K562 (cell line): ENCODE results near the gene IFI27L1. TPM values are rescaled to one million over a fixed set of nuclear protein-coding genes. Genes with fewer than 3 reads are reported as not detected.

Source experiments
- ATAC-seq: fragments of 200-7000 bp; cut with Tn5 transposase; 3 replicates; pipeline ENCODE4 v1.9.1; 2020; ENCODE audit warnings: moderate library complexity
- BruUV-seq: library from RNA; stranded (reverse); fragments of 400-500 nt; replicated peaks from 2 replicates; lab custom pipeline; 2021; lab: Mats Ljungman, UMichigan
- CTCF ChIA-PET: fragments of 300-600 bp; formaldehyde crosslinking; extraction: SDS; loops from one replicate; lab custom pipeline; 2021; ENCODE audit warnings: low intra/inter-chr PET ratio; lab: Yijun Ruan, JAX
- POLR2A ChIA-PET: fragments of 300-600, 350-650 bp; sonication (Branson Sonifier 250); formaldehyde crosslinking; extraction: SDS; loops from one replicate; lab custom pipeline; 2021; ENCODE audit warnings: antibody characterized with exemption, inconsistent platforms; lab: Yijun Ruan, JAX
- DNase-seq, 4 experiments: peaks; one replicate each; pipeline versions ENCODE4 v3.0.0 to v3.0.0-alpha.2; 2011 to 2018; ENCODE audit warnings: low spot score in 3 of 4, mixed read lengths in 3 of 4; ENCODE audit errors: extremely low read depth in 1 of 4
- FAIRE-seq: peaks from 2 replicates; lab custom pipeline; 2011; peaks lifted over from hg19 to GRCh38; lab: Jason Lieb, UNC
- H2AFZ ChIP-seq: 2 replicates; pipeline ENCODE4 v1.6.0; 2011; ENCODE audit warnings: low read depth, low read length, control low read depth, inconsistent platforms
- H3K27ac ChIP-seq: fragments of 200-600 bp; 3 replicates; pipeline ENCODE4 v1.8.0; 2011; ENCODE audit warnings: low read depth, mild to moderate bottlenecking, control low read depth, inconsistent platforms, low read length, moderate library complexity, mixed read lengths; ENCODE audit errors: extremely low read depth
- H3K27me3 ChIP-seq, 2 experiments: fragments of 300-600 bp in 1 of 2; 2 replicates in 1 of 2; 3 replicates in 1 of 2; pipeline versions ENCODE4 v1.6.0 to v1.8.0; 2011; ENCODE audit warnings: inconsistent platforms in 2 of 2, low read length in 2 of 2, mild to moderate bottlenecking in 1 of 2, mixed read lengths in 1 of 2, moderate library complexity in 1 of 2; ENCODE audit not compliant: control insufficient read depth in 2 of 2, insufficient read depth in 2 of 2
- H3K36me3 ChIP-seq: fragments of 300-600 bp; 3 replicates; pipeline ENCODE4 v1.8.0; 2011; ENCODE audit warnings: mild to moderate bottlenecking, low read length, inconsistent platforms; ENCODE audit not compliant: control insufficient read depth, insufficient read depth
- H3K4me1 ChIP-seq, 2 experiments: fragments of 200-600 bp in 1 of 2; replicated peaks in 1 of 2; 2 replicates in 1 of 2; 3 replicates in 1 of 2; pipeline versions ENCODE4 v1.5.1 to v1.8.0; 2011; ENCODE audit warnings: inconsistent platforms in 2 of 2, low read length in 2 of 2, mild to moderate bottlenecking in 1 of 2, mixed read lengths in 1 of 2, moderate library complexity in 1 of 2; ENCODE audit not compliant: control insufficient read depth in 2 of 2, insufficient read depth in 2 of 2
- H3K4me2 ChIP-seq: 2 replicates; pipeline ENCODE4 v1.6.1; 2011; ENCODE audit warnings: low read length, control low read depth, inconsistent platforms, mixed read lengths; ENCODE audit not compliant: insufficient read depth
- H3K4me3 ChIP-seq: fragments of 200-600 bp; sonication (generic), shearing (Covaris generic); 2 replicates; pipeline ENCODE4 v1.5.1; 2016; ENCODE audit warnings: control low read depth, inconsistent platforms
- H3K79me2 ChIP-seq: fragments of 200-600 bp; 3 replicates; pipeline ENCODE4 v1.8.0; 2011; ENCODE audit warnings: low read length, inconsistent platforms; ENCODE audit not compliant: control insufficient read depth, insufficient read depth
- H3K9ac ChIP-seq, 2 experiments: 2 replicates each; pipeline versions ENCODE4 v1.6.0 to v1.6.1; 2011; ENCODE audit warnings: low read depth in 2 of 2, low read length in 2 of 2, control low read depth in 1 of 2, inconsistent platforms in 1 of 2, mild to moderate bottlenecking in 1 of 2, mixed read lengths in 1 of 2; ENCODE audit not compliant: insufficient read depth in 1 of 2
- H3K9me1 ChIP-seq: one replicate; pipeline ENCODE4 v1.6.0; 2011; ENCODE audit warnings: inconsistent platforms, mild to moderate bottlenecking, low read length, moderate library complexity; ENCODE audit not compliant: control insufficient read depth, insufficient read depth
- H3K9me3 ChIP-seq: replicated peaks from 2 replicates; pipeline ENCODE4 v1.5.1; 2011; ENCODE audit warnings: low read depth, low read length, inconsistent platforms; ENCODE audit not compliant: control insufficient read depth, insufficient read depth
- H4K20me1 ChIP-seq: replicated peaks from 2 replicates; pipeline ENCODE4 v1.6.1; 2011; ENCODE audit warnings: low read length, inconsistent platforms, mixed read lengths; ENCODE audit not compliant: control insufficient read depth, insufficient read depth
- ATF7 ChIP-seq: fragments of 450-650 bp; IDR thresholded peaks from 2 replicates; pipeline ENCODE4 v1.7.1; 2014; ENCODE audit warnings: mild to moderate bottlenecking, moderate library complexity
- BCOR ChIP-seq: fragments of 450-650 bp; IDR thresholded peaks from 2 replicates; pipeline ENCODE4 v1.6.1; 2016
- FOXP4 ChIP-seq: sonication (generic); formaldehyde crosslinking; IDR thresholded peaks from 2 replicates; pipeline ENCODE4 v1.8.0; 2022; ENCODE audit warnings: mild to moderate bottlenecking, missing genetic modification reagents, borderline replicate concordance
- HNRNPL ChIP-seq: fragments of 200-400 bp; formaldehyde crosslinking; IDR thresholded peaks from 2 replicates; pipeline ENCODE4 v1.6.1; 2017; ENCODE audit warnings: low read depth, mild to moderate bottlenecking, low read length
- ILF3 ChIP-seq: fragments of 450-650 bp; IDR thresholded peaks from 2 replicates; pipeline ENCODE4 v1.6.1; 2018; ENCODE audit warnings: antibody characterized with exemption, mild to moderate bottlenecking, moderate library complexity, borderline replicate concordance
- MITF ChIP-seq: IDR thresholded peaks from 2 replicates; pipeline ENCODE4 v1.6.1; 2014; ENCODE audit warnings: antibody characterized with exemption
- MTA1 ChIP-seq: fragments of 450-650 bp; IDR thresholded peaks from 2 replicates; pipeline ENCODE4 v1.6.1; 2017; ENCODE audit warnings: borderline replicate concordance
- MXI1 ChIP-seq: IDR thresholded peaks from 2 replicates; pipeline ENCODE4 v1.6.1; 2011; ENCODE audit warnings: low read depth, mild to moderate bottlenecking, improper control_type of control experiment, low read length
- NR2C1 ChIP-seq, 2 experiments: fragments of 450-650 bp; IDR thresholded peaks; 2 replicates each; pipeline ENCODE4 v1.6.1; 2017; ENCODE audit warnings: mild to moderate bottlenecking in 2 of 2, antibody characterized with exemption in 1 of 2, inconsistent platforms in 1 of 2, missing compliant biosample characterization in 1 of 2, missing genetic modification characterization in 1 of 2
- POLR2A ChIP-seq: fragments of 450-650 bp; conservative IDR thresholded peaks from 2 replicates; pipeline ENCODE4 v1.6.1; 2016
- RBM15 ChIP-seq: fragments of 200-400 bp; formaldehyde crosslinking; IDR thresholded peaks from 2 replicates; pipeline ENCODE4 v1.6.1; 2018; ENCODE audit warnings: mild to moderate bottlenecking, low read length, moderate library complexity; ENCODE audit not compliant: insufficient read depth
- RFX1 ChIP-seq: fragments of 450-650 bp; IDR thresholded peaks from 2 replicates; pipeline ENCODE4 v1.6.1; 2016; ENCODE audit warnings: mild to moderate bottlenecking, moderate library complexity
- ZBED1 ChIP-seq: IDR thresholded peaks from 2 replicates; pipeline ENCODE4 v1.6.1; 2014
- ZNF583 ChIP-seq: fragments of 250-450 bp; sonication (Bioruptor Pico); IDR thresholded peaks from 2 replicates; pipeline ENCODE4 v1.4.0; 2020
- ZSCAN32 ChIP-seq: fragments of 450-650 bp; formaldehyde crosslinking; IDR thresholded peaks from 2 replicates; pipeline ENCODE4 v1.4.0; 2020; ENCODE audit warnings: mild to moderate bottlenecking, moderate library complexity
- WGBS: fragments of 100-300 bp; shearing (Covaris generic); methylation state at CpG from one replicate; pipeline ENCODE4 v1.1.6; 2016; ENCODE audit warnings: low coverage, mixed read lengths; ENCODE audit not compliant: insufficient coverage; ENCODE audit errors: missing lambda C conversion rate; 5-methylcytosine and 5-hydroxymethylcytosine counted together
- in situ Hi-C: fragments of 300-500 bp; cut with MboI; formaldehyde crosslinking; loops from 4 replicates; pipeline ENCODE4 v1.15.0; 2018; ENCODE audit warnings: inconsistent platforms, mixed read lengths
- intact Hi-C: fragments of 100-400 bp; cut with micrococcal nuclease; formaldehyde crosslinking; loops from 2 replicates; pipeline ENCODE4 v1.14.2; 2022
- polyA plus RNA-seq, 8 experiments: library from polyadenylated mRNA; depleted of rRNA in 4 of 8; stranded (reverse) in 5 of 8; unstranded in 3 of 8; fragments of >200 nt; fragmentation: Nextera tagmentation in 2 of 8; fragmentation: Illumina TruSeq in 1 of 8; extraction: Ambion mirVana in 2 of 8; extraction: Trizol in 1 of 8; gene quantifications; 2 replicates each; pipeline versions ENCODE4 v1.2.1 to v1.2.3, GENCODE V29; 2011 to 2014; ENCODE audit warnings: inconsistent platforms in 1 of 8, missing spikeins in 1 of 8
- total RNA-seq, 7 experiments: library from RNA; depleted of rRNA in 6 of 7; stranded (reverse); fragments of >200 nt in 6 of 7; fragmentation: Illumina TruSeq in 2 of 7; extraction: Trizol in 2 of 7; gene quantifications; 2 replicates each; pipeline versions ENCODE4 v1.2.1 to v1.2.3, GENCODE V29; 2011 to 2021; ENCODE audit warnings: low replicate concordance in 1 of 7

Gene IFI27L1
- total and polyA plus RNA-seq, 9 of the 15 experiments (the other 6 are each of a cell fraction or from before 2014, with no cell fraction given): 14.5 to 28.0 (median 23.8) TPM

- Histone ChIP-seq H3K27me3 (no peaks in the 10 kb centered on the region), H3K9ac (no peak overlapping the region), H3K27ac (no peak overlapping the region), H3K79me2 (no peaks in the 10 kb centered on the region), H3K4me1 (no peaks in the 10 kb centered on the region; a peak in 1 of 5 replicates), H3K36me3 (no peaks in the 10 kb centered on the region), H3K9me1 (no peaks in the 10 kb centered on the region), H2AFZ (no peak overlapping the region), H3K4me2 (no peak overlapping the region), H3K9me3 (no peaks in the 10 kb centered on the region), H3K4me3 (no peak overlapping the region), H4K20me1 (no peaks in the 10 kb centered on the region)
- TF ChIP-seq BCOR: no peak
- no peak for TF ChIP-seq RBM15
- TF ChIP-seq MTA1: no peak
- no peak for TF ChIP-seq ATF7
- no peak for TF ChIP-seq ZSCAN32 (CRISPR knock-in tag)
- no peak for TF ChIP-seq ILF3
- BruUV-seq: no TSS peak
- CTCF ChIA-PET: no interaction called here
- intact Hi-C loops (no loop called here), in situ Hi-C loops (no loop called here)
- no CpG with 5 or more reads among the region's 2 CpGs for WGBS
- DNase-seq (no peak), FAIRE-seq (no peak), ATAC-seq (no peak)
- POLR2A ChIA-PET: interaction anchor here (1.2 kb wide), 1 partner anchor 10 kb away, joined by 3 read pairs; no protein-coding TSS in a partner anchor
Observed at GRCh38 chr14:94093418-94093817, 12.3 kb downstream of the IFI27L1 start.

GRCh38 chr14:94097091-94097490 lies 16.0 kb downstream of the IFI27L1 start:
- ATAC-seq: no peak
- DNase-seq: no peak
- CTCF ChIA-PET: no interaction called here
- H3K27me3 ChIP-seq: no peaks in the 10 kb centered on the region
- H3K9me1 ChIP-seq: no peaks in the 10 kb centered on the region
- WGBS: 87% methylated on average over 3 of the region's 4 CpGs
- no peaks in the 10 kb centered on the region for H3K79me2 ChIP-seq
- no peak overlapping the region for H2AFZ ChIP-seq
- no peak overlapping the region for H3K9ac ChIP-seq
- in situ Hi-C loops: no loop called here
- no peak overlapping the region for H3K4me2 ChIP-seq
- intact Hi-C loops: no loop called here
- no peak for FAIRE-seq
- no peaks in the 10 kb centered on the region for H3K36me3 ChIP-seq
- no peaks in the 10 kb centered on the region for H4K20me1 ChIP-seq
- H3K4me3 ChIP-seq: no peak overlapping the region
- H3K27ac ChIP-seq: no peak overlapping the region
- no peaks in the 10 kb centered on the region for H3K9me3 ChIP-seq
- TF ChIP-seq POLR2A (no peak), MXI1 (no peak), HNRNPL (no peak), ZBED1 (no peak), RFX1 (no peak), NR2C1 (IDR thresholded peaks at IDR 0.05) (no peak), NR2C1 (tag; IDR thresholded peaks at IDR 0.05) (no peak), ZNF583 (CRISPR knock-in tag) (no peak), MITF (no peak), FOXP4 (CRISPR knock-in tag) (no peak)
- TF ChIP-seq, all 486 proteins: peak for 0
- H3K4me1 ChIP-seq: no peaks in the 10 kb centered on the region
- POLR2A ChIA-PET: interaction anchor here (1.4 kb wide), 1 partner anchor 13 kb away, joined by 3 read pairs; no protein-coding TSS in a partner anchor
- no TSS peak for BruUV-seq
